ENCODE data around the gene NR3C2.

DNA sequence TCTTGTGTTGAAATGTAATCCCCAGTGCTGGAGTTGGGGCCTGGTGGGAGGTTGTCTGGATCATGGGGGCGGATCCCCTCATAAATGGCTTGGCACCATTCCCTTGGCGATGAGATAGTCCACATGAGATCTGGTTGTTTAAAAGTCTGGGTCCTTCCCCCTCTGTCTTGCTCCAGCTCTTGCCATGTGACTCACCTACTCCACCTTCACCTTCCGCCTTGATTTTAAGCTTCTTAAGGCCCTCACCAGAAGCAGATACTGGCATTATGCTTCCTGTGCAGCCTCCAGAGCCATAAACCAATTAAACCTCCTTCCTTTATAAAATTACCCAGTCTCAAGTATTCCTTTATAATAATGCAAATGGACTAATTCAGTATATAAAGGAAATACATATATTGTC lies 111.5 kb downstream of the NR3C2 start:
- TF ChIP-seq CTCF (conservative IDR thresholded peaks at IDR 0.05; ENCODE audit: low read depth in 2 of 2) (no peak), EZH2phosphoT487 (IDR thresholded peaks at IDR 0.05; ENCODE audit: unreplicated experiment) (no peak), EZH2 (IDR thresholded peaks at IDR 0.05; ENCODE audit: low read depth, unreplicated experiment) (no peak)
- TF ChIP-seq, protein P1, sequence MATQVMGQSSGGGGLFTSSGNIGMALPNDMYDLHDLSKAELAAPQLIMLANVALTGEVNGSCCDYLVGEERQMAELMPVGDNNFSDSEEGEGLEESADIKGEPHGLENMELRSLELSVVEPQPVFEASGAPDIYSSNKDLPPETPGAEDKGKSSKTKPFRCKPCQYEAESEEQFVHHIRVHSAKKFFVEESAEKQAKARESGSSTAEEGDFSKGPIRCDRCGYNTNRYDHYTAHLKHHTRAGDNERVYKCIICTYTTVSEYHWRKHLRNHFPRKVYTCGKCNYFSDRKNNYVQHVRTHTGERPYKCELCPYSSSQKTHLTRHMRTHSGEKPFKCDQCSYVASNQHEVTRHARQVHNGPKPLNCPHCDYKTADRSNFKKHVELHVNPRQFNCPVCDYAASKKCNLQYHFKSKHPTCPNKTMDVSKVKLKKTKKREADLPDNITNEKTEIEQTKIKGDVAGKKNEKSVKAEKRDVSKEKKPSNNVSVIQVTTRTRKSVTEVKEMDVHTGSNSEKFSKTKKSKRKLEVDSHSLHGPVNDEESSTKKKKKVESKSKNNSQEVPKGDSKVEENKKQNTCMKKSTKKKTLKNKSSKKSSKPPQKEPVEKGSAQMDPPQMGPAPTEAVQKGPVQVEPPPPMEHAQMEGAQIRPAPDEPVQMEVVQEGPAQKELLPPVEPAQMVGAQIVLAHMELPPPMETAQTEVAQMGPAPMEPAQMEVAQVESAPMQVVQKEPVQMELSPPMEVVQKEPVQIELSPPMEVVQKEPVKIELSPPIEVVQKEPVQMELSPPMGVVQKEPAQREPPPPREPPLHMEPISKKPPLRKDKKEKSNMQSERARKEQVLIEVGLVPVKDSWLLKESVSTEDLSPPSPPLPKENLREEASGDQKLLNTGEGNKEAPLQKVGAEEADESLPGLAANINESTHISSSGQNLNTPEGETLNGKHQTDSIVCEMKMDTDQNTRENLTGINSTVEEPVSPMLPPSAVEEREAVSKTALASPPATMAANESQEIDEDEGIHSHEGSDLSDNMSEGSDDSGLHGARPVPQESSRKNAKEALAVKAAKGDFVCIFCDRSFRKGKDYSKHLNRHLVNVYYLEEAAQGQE (IDR thresholded peaks at IDR 0.05; ENCODE audit: unreplicated experiment): no peak
